GM20431 (cell line): ENCODE results near the gene ALKBH7.
"Not testable (repeated sequence)": the region's sequence is repeated elsewhere in the genome, so short reads cannot be mapped to it uniquely, and the experiment has no call there.

Experiments
- in situ Hi-C: fragments of 300-500 bp; cut with MseI, MboI; formaldehyde crosslinking; loops from one replicate; pipeline ENCODE4 v1.15.0; 2020; ENCODE audit warnings: low sequenced_read_pairs; ENCODE audit not compliant: unreplicated experiment

The ALKBH7 gene

DNA sequence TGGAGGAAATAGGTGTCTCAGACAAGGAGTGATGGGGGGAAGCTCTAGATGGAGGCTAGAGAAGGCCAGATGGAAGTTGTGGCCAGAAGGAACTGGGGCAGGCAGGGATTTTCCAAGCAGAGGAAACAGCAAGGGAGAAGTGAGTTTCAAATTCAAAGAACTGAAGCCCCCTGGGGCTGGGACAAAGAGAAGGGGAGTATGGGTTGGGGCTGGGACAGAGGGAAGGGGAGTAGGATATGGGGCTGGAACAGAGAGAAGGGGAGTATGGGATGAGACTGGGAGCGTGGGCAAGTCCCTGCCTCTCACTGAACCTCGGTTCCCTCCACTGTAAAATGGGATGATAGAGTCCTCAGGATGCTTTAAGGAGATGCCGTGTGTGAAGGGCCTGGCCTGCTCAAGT lies 22.2 kb downstream of the ALKBH7 start:
- in situ Hi-C loops = no loop called here

DNA sequence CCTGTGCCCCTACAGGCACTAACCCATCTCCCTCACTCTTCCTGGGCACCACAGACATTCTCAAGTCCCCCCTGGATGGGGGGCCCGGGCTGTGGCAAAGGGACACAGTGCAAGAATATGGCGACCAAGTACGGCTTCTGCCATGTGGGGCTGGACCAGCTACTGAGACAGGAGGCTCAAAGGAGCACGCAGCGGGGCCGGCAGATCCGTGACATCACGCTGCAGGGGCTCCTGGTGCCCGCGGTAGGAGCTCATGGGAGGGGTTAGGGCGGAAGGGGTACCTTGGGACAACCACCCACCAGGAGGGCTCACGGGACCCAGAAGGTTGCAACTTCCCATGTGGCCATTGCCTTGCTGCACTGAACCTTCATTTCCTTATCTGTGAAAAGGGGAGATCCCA lies 23.7 kb downstream of the ALKBH7 start:
- in situ Hi-C loops = no loop called here

DNA sequence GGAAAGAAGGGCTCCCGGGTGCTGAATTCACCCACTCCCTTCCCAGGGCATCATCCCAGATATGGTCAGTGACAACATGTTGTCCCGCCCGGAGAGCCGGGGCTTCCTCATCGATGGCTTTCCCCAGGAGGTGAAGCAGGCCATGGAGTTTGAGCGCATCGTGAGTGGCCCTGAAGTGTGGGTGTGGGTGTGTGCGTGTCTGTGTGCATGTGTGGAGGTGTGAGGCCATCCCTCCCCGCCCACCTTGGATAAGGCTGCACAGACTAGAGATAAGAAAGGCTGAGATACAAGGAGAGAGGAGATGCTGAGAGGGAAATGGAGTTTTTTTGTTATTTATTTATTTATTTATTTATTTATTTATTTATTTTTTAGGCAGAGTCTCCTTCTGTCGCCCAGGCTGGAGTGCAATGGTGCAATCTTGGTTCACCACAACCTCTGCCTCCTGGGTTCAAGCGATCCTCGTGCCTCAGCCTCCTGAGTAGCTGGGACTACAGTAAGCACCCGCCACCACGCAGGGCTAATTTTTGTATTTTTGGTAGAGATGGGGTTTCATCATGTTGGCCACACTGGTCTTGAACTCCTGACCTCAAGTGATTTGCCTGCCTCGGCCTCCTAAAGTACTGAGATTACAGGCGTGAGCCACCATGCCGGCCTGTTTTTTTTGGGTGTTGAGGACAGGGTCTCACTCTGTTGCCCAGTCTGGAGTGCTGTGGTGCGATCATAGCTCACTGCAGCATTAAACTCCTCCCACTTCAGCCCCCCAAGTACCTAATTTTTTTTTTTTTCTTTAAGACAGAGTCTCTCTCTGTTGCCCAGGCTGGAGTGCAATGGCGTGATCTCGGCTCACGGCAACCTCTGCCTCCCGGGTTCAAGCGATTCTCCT lies 27.7 kb downstream of the ALKBH7 start:
- in situ Hi-C loops = not testable (repeated sequence)

DNA sequence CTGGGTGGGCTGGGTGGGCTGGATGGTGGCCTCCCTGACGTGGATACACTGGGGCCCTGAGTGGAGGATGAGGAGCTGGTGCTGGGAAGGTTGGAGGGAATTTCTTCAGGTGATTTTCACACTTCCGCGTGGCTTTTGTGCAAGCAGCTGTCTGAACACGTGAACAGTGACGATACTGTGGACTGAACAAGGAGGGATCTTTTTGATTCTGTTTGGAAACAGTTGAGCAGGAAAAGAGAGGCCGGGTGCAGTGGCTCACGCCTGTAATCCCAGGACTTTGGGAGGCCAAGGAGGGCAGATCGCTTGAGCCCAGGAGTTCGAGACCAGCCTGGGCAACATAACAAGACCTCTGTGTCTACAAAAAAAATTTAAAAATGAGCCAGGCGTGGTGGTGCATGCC lies 29.5 kb downstream of the ALKBH7 start:
- in situ Hi-C loops = no loop called here

DNA sequence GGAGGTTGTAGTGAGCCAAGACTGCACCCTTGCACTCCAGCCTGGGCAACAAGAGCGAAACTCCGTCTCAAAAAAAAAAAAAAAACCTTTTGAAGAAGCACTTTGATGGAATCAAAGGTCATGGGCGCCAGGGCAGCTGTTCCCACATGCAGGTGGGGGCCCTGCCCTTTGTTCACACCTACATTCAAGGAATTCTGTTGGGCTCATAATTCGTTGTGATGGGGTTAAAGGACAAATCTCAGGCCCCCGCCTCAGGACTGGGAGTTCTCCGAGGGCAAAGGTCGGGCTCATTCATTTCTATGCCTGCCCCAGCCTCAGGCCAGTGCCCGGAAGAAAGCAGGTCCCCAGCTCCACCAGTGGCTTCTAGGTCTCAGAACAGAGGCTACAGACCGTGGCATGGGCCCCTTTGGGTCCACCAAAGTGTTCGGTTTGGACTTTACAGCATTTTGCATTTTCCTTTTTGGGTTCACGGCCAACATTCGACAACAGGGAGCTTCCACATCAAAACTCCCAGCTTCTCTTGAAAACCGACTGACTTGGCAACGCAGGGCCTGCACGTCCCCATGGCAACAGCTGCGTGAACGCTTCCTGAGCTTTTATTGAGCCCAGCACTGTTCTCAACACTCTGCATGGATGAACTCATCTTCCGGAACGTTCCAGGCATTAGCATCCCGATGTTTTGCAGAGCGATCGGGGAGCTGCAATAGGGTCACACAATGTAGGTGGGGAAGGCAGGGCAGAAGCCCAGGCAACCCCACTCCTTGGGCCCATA lies 30.4 kb downstream of the ALKBH7 start:
- in situ Hi-C loops = no loop called here

DNA sequence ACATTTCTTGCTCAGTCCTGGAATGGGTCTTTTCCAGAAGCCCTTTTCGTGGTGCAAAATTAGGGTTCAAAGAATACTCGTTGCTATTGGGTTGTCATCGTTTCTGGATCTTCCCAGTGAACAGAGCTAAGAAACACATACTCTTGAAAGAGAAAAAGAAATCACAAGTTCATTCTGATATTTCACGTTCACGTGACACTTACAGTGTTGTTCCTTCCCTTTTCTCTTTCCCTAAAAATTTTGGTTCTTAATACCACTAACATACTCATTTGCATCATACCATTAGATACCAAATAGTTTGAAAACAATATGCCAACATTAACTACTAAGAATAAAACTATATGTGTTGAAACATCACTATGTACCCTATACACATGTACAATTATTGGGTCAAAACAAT lies 33.8 kb downstream of the ALKBH7 start:
- in situ Hi-C loops = no loop called here

DNA sequence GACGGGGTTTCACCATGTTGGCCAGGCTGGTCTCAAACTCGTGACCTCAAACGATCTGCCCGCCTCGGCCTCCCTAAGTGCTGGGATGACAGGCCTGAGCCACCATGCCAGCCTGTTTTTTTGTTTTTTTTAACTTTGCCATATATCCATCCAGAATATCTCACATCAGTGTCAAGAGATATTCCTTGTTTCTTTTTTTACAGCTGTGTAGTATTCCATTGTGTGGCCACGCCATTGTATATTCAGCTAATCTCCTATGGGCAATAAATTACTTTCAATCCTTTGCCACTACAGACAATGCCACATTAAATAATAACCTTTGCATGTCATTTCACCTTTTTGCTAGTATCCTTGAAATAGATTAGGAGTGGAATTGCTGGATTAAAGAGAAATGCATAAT lies 36.8 kb downstream of the ALKBH7 start:
- in situ Hi-C loops = no loop called here

DNA sequence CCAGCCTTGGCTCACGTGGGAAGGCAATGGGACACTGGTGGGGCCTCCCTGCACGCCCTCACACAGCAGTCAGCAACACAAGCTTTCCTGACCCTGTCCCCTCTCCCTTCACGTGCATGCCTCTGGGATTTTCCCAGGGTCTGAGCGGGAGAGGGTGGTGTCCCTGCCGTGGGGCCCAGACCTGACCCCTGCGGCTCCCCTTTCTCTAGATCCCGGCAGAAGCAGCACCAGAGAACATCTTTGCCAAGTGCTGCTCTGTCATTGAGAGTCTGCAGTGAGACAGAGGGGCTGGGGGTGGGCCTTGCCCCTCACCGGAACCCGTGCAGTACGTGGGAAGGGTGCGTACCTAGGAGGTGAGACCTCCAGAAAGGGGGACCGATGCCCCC lies 39.5 kb downstream of the ALKBH7 start:
- in situ Hi-C loops = no loop called here

DNA sequence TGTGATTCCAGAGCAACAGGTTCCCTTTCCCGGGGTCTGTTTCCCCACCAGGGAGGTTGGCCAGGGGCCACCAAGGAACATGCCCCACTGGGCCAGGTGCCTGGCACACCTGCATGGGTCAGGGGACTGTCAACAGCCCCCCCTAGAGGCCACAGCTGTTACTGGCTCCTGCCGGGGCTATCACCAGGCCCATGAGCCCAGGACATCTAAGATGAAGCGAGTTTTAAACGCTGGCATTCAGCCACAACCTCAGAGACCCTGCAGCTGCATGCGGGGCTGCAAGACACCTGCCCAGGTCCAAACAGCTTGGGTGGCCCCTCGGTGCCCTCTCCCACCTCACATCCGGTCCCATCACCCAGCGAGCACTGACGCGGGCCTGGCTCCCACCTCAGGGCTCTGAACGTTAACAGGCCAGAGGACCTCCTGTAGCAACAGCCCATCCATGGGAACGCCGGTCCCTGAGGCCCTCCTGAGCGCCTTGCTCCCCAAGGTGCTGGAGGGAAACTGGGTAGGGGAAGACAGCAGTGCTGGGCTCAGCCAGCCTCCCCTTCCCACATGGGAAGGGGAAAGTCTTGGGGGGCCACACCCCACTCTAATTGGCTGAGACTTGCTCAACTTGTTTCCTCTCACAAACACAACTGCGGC lies 40.0 kb downstream of the ALKBH7 start:
- in situ Hi-C loops = no loop called here

DNA sequence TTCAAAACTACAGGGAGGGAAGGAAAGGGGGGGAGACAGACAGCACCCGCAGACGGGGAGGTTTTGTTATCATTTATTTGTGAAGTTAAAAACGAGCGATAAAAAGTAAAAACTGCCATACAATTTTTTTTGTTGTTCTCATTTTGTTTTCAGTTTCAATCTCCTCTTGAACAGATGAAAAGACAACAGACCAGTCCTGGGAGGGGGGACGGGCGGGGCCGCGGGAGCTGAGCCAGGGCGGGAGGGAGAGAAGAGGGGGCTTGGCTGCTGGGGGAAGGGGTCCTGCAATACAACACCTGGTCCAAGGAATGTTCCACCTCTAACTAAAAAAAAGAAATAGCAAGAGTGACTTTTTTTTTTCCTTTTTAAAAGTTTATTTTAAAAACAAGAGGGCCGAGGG lies 40.7 kb downstream of the ALKBH7 start:
- in situ Hi-C loops = no loop called here

DNA sequence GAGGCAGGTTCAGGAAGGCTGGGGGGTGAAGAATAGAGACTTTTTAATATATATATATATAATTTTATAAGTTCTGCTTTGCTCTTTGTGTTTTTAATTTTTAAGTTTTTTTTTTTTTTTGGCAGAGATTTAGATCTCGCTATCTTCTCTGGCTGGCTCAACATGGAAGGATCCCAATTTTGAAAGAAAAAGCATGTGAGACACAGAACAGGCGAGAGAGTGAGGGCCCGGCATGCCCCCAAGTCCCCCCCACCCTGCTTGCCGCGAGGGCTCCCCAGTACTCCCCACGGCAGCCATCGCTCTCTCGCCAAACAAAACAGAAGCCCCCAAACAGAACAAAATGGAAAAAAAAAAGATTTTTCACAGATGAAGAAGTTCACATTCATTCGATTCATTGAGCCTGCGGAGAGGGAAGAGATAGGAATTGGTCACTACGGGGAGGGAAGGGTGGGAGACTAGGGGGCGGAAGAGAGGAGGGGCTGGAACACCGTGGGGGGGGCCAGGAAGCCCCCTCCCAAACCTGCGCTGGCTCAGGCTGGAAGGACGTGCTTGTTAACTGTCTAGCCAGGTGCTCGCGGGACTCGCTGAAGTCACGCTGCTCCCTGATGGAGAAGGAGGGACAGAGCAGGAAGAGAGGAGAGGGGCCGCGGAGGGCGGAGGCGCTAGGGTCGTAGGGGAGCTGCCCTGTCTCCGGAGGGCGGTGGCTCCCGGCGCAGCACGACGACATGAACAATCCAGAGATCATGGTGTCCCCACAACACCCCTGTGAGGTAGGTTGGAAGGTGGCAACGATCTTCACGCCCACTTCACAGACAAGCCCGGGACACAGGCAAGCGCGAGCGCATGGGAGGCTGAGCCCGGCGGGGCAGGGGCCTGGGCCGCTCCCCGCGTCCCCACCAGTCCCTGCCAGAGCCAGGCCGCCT lies 41.4 kb downstream of the ALKBH7 start:
- in situ Hi-C loops = no loop called here

DNA sequence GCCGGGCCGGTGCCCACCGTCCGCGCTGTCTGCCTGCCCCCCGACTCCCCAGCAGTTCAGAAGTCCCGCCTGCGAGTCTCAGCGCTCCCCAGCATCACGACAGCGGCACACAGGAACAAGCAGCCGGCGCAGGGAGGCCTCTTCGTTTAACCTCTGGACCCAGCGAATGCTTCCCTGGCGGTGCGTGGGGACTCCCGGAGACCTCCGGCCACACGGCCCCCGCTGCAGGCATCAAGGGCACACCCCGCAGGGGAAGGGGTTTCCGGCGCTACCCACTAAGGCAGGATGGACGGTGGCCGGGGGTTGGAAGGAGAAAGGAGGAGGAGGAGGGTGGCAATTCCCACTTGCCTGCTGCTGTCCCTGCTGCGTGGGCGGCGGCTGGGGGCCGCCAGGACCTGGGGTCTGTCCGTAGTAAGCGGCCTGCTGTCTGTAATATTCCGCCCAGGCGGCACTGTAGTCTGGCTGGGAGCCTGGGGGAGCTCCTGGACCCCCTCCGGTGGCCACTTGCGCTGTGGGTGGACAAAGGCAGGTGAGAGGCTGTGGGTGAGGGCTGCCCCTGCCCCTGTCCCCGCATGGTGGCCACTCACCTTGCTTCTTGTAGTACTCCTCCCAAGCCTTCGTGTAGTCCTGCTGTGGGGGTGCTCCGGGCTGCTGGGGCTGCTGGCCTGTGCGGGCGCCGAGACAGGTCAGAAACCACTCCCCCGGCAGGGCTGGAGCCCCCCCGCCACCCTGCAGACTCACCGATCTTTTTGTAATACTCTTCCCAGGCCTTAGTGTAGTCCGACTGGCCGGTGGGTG lies 42.4 kb downstream of the ALKBH7 start:
- in situ Hi-C loops = no loop called here

DNA sequence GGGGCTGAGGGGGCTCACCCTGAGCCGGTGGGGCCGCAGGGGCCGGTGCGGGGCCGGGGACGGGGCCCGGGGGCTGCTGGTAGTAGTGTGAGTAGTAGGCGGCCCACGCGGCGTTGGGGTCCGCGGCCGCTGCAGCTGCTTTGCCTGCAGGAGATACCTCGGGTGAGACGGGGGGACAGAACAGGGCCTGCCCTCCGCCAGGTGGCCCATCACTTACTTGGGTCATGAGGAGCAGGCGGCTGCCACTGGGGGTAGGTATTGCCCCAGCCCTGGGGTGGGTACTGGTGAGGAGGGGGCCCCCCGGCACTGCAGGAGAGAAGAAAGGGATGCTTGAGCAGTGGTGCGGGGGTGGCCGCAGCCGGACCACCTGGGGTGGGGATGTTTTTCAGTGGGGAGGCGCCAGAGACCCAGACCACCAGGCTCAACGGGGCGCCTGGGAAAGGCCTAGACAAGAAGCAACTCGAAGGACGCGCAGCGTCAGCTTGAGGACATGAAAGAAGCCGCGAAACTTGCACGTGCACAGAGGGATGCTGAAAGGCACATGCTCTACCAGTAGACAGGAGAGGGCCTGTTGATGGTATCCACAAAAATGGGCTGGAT lies 43.1 kb downstream of the ALKBH7 start:
- in situ Hi-C loops = no loop called here

DNA sequence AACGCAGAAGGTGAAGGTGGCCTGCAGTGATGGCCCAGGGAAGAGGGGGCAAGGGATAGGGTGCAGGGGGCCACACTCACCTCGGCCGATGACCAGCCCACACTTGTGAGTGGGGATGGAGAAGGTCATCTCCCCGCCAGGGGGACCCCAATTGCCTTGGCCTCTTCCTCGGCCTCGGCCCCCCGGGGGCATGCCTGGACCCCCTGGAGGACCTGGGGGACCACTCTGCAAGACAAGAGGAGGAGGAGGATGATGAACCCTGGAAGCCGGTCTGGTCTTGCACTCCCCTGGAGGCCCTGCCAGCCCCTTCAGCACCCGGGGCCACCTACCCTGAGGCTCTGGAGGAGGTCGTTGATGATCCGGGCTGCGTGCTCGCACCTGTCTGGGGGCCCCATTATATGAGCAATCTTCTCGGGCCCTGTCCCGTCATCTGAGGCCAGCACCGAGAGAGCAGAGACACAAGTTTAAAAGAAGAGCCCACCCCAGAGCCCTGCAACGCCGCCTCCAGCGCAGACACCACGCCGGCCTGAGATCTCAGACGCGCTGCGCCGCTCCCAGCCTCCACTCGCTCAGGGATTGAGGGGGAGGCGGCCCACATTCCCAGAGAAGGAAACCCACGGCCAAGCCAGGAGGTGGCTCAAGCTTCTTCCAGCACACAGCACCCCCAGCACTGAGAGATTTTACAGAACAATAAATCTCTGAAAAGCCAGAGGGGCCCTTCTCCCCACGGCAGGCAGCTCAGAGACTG lies 44.2 kb downstream of the ALKBH7 start:
- in situ Hi-C loops = no loop called here

DNA sequence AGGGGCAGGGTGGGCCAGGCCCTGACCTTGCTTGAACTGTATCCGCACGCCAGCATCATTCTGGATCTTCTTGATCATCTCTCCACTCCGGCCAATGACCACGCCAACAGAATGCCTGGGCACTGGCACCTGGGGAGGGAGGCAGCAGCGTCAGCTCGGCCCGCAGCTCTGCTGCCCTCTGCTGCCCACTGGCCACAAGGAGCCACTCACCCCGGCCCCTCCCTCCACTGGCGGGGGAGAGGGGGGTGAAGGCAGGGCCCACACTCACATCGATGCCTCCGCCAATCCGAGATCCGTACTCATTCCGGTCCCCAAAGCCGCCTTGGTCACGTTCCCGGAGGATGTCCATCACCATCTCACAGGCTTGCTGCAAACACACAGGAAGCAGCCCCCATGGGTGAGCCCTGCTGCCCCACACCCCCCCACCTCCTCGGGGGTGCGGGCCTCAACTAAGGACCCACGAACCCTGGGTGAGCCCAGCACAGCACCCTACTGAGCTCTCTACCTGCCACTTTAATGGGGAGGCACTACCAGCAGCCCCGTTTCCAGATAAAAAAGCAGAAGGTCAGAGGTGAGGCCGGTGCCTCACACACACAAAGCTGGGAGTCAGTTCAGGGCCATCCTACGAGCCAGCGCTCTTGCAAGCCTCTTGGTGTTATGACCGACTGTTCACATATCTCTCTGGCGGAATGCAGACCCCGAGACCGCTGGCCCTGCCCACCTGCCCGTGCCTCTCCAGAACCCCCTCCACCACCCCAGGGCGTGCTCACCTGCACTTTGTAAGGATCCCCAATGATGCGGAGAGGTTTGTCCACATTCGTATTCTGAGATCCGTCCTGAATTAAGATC lies 45.3 kb downstream of the ALKBH7 start:
- in situ Hi-C loops = no loop called here

DNA sequence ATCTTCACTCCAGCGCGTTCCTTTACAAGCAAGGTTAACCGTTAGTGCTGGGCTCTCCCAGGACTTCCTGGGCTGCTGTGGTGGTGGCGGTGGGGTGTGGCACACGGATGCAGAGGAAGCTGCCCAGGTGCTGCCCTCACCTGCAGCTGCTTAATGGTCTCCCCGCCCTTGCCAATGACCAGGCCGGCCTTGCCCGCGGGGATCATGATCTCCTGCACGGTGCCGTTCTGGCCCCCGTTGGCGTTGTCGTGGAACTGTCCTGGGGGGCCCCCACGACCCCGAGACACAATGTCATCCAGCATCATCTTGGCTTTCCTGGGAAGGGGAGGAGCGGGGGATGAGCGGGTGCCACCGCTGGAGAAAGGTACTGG lies 46.0 kb downstream of the ALKBH7 start:
- in situ Hi-C loops = no loop called here
